ENCODE measurements around the gene NT5DC3. TPM values are rescaled to one million over a fixed set of nuclear protein-coding genes. Genes with fewer than 3 reads are reported as not detected.

NT5DC3 gene
- polyA plus RNA-seq, 3 donors: 0.27 to 4.8 (median 0.93) TPM

GRCh38 chr12:103830730-103831320 lies 10.2 kb downstream of the NT5DC3 start:
- Histone ChIP-seq H2AFZ (ENCODE audit: insufficient read depth, low read depth, low read length, poor library complexity, severe bottlenecking) (peak overlapping the region; percentile 24), H3K4me2 (replicated peaks; ENCODE audit: extremely low read depth, low read length, poor library complexity, severe bottlenecking) (peak overlapping the region; percentile 11), H4K20me1 (ENCODE audit: insufficient read depth, low read length) (no peaks in the 10 kb centered on the region), H3K27ac (ENCODE audit: low read depth in 1 of 2, low read length in 2 of 2) (peak overlapping the region in 1 of 2 donors; percentile 77), H3K27me3 (ENCODE audit: control insufficient read depth in 2 of 2, insufficient read depth in 2 of 2, low read length in 2 of 2) (no peaks in the 10 kb centered on the region), H3K36me3 (replicated peaks in 1 of 2; ENCODE audit: control insufficient read depth in 1 of 2, insufficient read depth in 2 of 2, low read length in 2 of 2) (no peaks in the 10 kb centered on the region), H3K9me3 (replicated peaks in 1 of 2; ENCODE audit: control insufficient read depth in 1 of 2, insufficient read depth in 1 of 2, low read length in 2 of 2) (no peaks in the 10 kb centered on the region), H3K9ac (ENCODE audit: insufficient read depth, low read length, poor library complexity, severe bottlenecking) (no peak overlapping the region), H3K4me3 (replicated peaks in 1 of 3; ENCODE audit: low read depth in 2 of 3, low read length in 3 of 3) (no peak overlapping the region), H3K79me2 (ENCODE audit: insufficient read depth, low read length) (peaks cover 83% of the 10 kb centered on the region), H3K4me1 (ENCODE audit: control insufficient read depth in 1 of 2, insufficient read depth in 2 of 2, low read length in 2 of 2) (peaks cover 53 to 70% of the 10 kb centered on the region in 2 donors)
- no CpG with 5 or more reads among the region's 2 CpGs for WGBS (ENCODE audit: insufficient coverage)
- H3K4me1 Mint-ChIP-seq: peaks cover 65% of the 10 kb centered on the region
- intact Hi-C loops (cut with micrococcal nuclease): loop anchor here in 1 of 2 donors (5.0 kb wide), 1 partner anchor 34 kb away; no protein-coding TSS in a partner anchor
- H3K27ac Mint-ChIP-seq: peak overlapping the region; percentile 16 to 90 (median 87)
- peaks cover 0 to 4% of the 10 kb centered on the region in 2 donors for H3K36me3 Mint-ChIP-seq
- H3K9me3 Mint-ChIP-seq: no peaks in the 10 kb centered on the region
- no peaks in the 10 kb centered on the region for H3K27me3 Mint-ChIP-seq (ENCODE audit: low read depth in 3 of 3)
- DNase-seq: peak in 1 of 3 donors; percentile 9
- H3K4me3 Mint-ChIP-seq: no peak overlapping the region
- no peak for TF ChIP-seq CTCF (IDR thresholded peaks at IDR 0.05)

- H3K4me1 Mint-ChIP-seq: peaks cover 65% of the 10 kb centered on the region
Measured at GRCh38 chr12:103830025-103830725, 10.9 kb downstream of the NT5DC3 start.

More at GRCh38 chr12:103830025-103830725, 10.9 kb downstream of the NT5DC3 start:
- H3K4me3 ChIP-seq (replicated peaks in 1 of 3; ENCODE audit: low read depth in 2 of 3, low read length in 3 of 3): no peak overlapping the region
- no peak for TF ChIP-seq CTCF (IDR thresholded peaks at IDR 0.05)
- no peaks in the 10 kb centered on the region for H4K20me1 ChIP-seq (ENCODE audit: insufficient read depth, low read length)
- H3K27me3 ChIP-seq (ENCODE audit: control insufficient read depth in 2 of 2, insufficient read depth in 2 of 2, low read length in 2 of 2): no peaks in the 10 kb centered on the region
- H3K36me3 Mint-ChIP-seq: no peaks in the 10 kb centered on the region
- H3K79me2 ChIP-seq (ENCODE audit: insufficient read depth, low read length): peaks cover 83% of the 10 kb centered on the region
- H3K4me3 Mint-ChIP-seq: no peak overlapping the region
- H3K9ac ChIP-seq (ENCODE audit: insufficient read depth, low read length, poor library complexity, severe bottlenecking): no peak overlapping the region
- no CpG with 5 or more reads among the region's 5 CpGs for WGBS (ENCODE audit: insufficient coverage)
- DNase-seq: no peak
- H3K36me3 ChIP-seq (replicated peaks in 1 of 2; ENCODE audit: control insufficient read depth in 1 of 2, insufficient read depth in 2 of 2, low read length in 2 of 2): no peaks in the 10 kb centered on the region
- intact Hi-C loops (cut with micrococcal nuclease): loop anchor here in 1 of 2 donors (5.0 kb wide), 1 partner anchor 33 kb away; no protein-coding TSS in a partner anchor
- peak overlapping the region in 5 of 7 donors; percentile 7 to 70 (median 34) for H3K27ac Mint-ChIP-seq
- H3K4me2 ChIP-seq (replicated peaks; ENCODE audit: extremely low read depth, low read length, poor library complexity, severe bottlenecking): no peak overlapping the region
- H3K27ac ChIP-seq (ENCODE audit: low read depth in 1 of 2, low read length in 2 of 2): peak overlapping the region in 1 of 2 donors; percentile 64
- no peaks in the 10 kb centered on the region for H3K9me3 ChIP-seq (replicated peaks in 1 of 2; ENCODE audit: control insufficient read depth in 1 of 2, insufficient read depth in 1 of 2, low read length in 2 of 2)
- no peaks in the 10 kb centered on the region for H3K27me3 Mint-ChIP-seq (ENCODE audit: low read depth in 3 of 3)
- H2AFZ ChIP-seq (ENCODE audit: insufficient read depth, low read depth, low read length, poor library complexity, severe bottlenecking): no peak overlapping the region
- peaks cover 53 to 70% of the 10 kb centered on the region in 2 donors for H3K4me1 ChIP-seq (ENCODE audit: control insufficient read depth in 1 of 2, insufficient read depth in 2 of 2, low read length in 2 of 2)
- H3K9me3 Mint-ChIP-seq: no peaks in the 10 kb centered on the region
